ENCODE data around the gene FHL1.
"Not testable (repeated sequence)": the region's sequence is repeated elsewhere in the genome, so short reads cannot be mapped to it uniquely, and the experiment has no call there.

The FHL1 gene

DNA sequence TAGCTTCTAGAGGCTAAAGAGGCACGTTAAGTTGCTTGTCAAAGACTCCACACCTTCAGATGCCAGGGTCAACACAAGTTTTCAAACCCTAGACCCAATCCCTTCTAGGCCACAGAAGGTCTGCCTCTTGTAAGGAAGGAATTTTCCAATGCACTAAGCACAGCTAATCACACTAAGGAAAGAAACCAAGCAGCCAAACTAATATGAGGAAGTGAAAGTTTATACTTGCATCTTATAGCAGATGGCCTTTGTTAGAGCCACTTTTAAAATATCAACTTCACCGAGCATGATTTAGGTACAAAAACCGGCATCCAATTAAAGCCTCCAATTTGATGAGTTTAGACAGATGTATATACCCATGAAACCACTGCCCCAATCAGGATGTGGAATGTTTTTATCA is 9.9 kb downstream of the FHL1 start:
- in situ Hi-C loops (cut with HindIII; ENCODE audit: low pct_unique_long_range_greater_than_20kb, low sequenced_read_pairs), result no loop called here
- no peak for TF ChIP-seq JUND (IDR thresholded peaks at IDR 0.05; ENCODE audit: low read depth)
- no peak for DNase-seq (ENCODE audit: low read depth in 1 of 2, low spot score in 1 of 2)

- in situ Hi-C loops (cut with HindIII; ENCODE audit: low pct_unique_long_range_greater_than_20kb, low sequenced_read_pairs), result no loop called here
- no peak for DNase-seq (ENCODE audit: low read depth in 1 of 2, low spot score in 1 of 2)
- no peak for TF ChIP-seq JUND (IDR thresholded peaks at IDR 0.05; ENCODE audit: low read depth)
These were observed 11.4 kb downstream of the FHL1 start for GRCh38 chrX:136158685-136159084.

- in situ Hi-C loops (cut with HindIII; ENCODE audit: low pct_unique_long_range_greater_than_20kb, low sequenced_read_pairs), result no loop called here
- DNase-seq (ENCODE audit: low read depth in 1 of 2, low spot score in 1 of 2), result no peak
- no peak for TF ChIP-seq JUND (IDR thresholded peaks at IDR 0.05; ENCODE audit: low read depth)
These were observed 12.3 kb downstream of the FHL1 start for GRCh38 chrX:136159611-136160025.

- in situ Hi-C loops (cut with HindIII; ENCODE audit: low pct_unique_long_range_greater_than_20kb, low sequenced_read_pairs), result no loop called here
- no peak for TF ChIP-seq JUND (IDR thresholded peaks at IDR 0.05; ENCODE audit: low read depth)
- DNase-seq (ENCODE audit: low read depth in 1 of 2, low spot score in 1 of 2), result peak in 1 of 2 experiments; percentile 49
These were observed 15.7 kb downstream of the FHL1 start for GRCh38 chrX:136162827-136163570.

GRCh38 chrX:136163689-136164088 is 16.4 kb downstream of the FHL1 start:
- in situ Hi-C loops (cut with HindIII; ENCODE audit: low pct_unique_long_range_greater_than_20kb, low sequenced_read_pairs), result no loop called here
- no peak for DNase-seq (ENCODE audit: low read depth in 1 of 2, low spot score in 1 of 2)
- TF ChIP-seq JUND (IDR thresholded peaks at IDR 0.05; ENCODE audit: low read depth), result no peak

DNA sequence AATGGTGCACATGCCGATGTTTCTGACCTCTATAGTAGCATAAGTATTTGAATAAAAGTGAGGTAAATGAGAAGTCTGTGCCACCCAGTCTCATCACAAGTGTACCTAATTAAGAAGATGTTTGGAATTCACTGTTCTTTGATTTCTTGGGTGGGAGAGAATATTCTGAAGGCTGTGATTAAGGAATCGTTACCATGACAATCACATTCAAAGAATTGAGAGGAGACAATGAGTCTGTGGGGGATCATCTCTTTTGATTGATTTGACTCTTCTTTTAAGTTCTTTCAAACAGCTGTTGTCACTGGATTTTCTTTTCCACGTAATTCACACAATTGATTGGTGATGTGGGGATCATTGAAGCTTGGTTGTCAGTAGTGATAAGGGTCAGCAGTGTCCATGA is 18.1 kb downstream of the FHL1 start:
- no peak for TF ChIP-seq JUND (IDR thresholded peaks at IDR 0.05; ENCODE audit: low read depth)
- in situ Hi-C loops (cut with HindIII; ENCODE audit: low pct_unique_long_range_greater_than_20kb, low sequenced_read_pairs), result no loop called here
- DNase-seq (ENCODE audit: low read depth in 1 of 2, low spot score in 1 of 2), result no peak

GRCh38 chrX:136166221-136166855 is 19.0 kb downstream of the FHL1 start:
- DNase-seq (ENCODE audit: low read depth in 1 of 2, low spot score in 1 of 2), result peak in 1 of 2 experiments; percentile 36
- in situ Hi-C loops (cut with HindIII; ENCODE audit: low pct_unique_long_range_greater_than_20kb, low sequenced_read_pairs), result no loop called here
- no peak for TF ChIP-seq JUND (IDR thresholded peaks at IDR 0.05; ENCODE audit: low read depth)

GRCh38 chrX:136167989-136168388 is 20.7 kb downstream of the FHL1 start:
- DNase-seq (ENCODE audit: low read depth in 1 of 2, low spot score in 1 of 2); in situ Hi-C loops (cut with HindIII; ENCODE audit: low pct_unique_long_range_greater_than_20kb, low sequenced_read_pairs): not testable (repeated sequence)

DNA sequence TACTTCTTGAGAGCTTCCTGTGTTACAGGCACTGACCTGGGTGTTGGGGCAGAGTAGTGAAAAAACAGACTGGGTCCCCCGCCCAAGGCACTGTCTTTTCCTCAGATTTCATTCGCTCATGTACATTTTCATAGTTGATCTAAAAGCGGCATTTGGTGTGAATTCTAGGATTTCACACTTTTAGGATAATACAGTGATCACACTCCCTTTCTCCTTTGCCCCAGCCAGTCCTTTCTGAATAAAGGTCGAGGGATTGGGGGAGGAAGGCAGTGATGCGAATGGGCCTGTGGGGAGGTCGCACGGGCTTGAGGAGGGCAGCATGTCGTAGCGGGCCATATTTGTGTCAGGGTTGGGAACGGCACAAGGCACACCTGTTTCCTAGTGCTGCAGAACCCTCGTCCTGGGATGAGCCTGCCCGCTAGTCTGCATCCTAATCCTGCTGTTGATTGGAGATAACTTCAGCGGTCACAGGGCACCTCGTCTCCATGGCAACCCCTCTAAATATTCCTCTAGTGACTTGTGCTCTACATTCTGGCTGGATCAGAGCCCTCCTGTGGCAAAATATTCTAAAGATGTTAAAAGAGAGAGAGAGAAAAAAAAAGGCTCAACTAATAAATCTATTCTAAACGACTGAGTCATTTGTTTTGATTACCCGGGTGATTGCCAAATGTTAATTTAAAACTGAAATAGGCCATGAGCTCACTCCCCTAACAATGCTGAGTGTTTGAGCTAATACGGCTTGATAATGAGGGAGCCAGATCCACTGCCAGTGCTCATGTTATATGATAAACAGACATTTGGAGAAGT is 21.8 kb downstream of the FHL1 start:
- in situ Hi-C loops (cut with HindIII; ENCODE audit: low pct_unique_long_range_greater_than_20kb, low sequenced_read_pairs), result no loop called here
- TF ChIP-seq JUND (IDR thresholded peaks at IDR 0.05; ENCODE audit: low read depth), result no peak
- no peak for DNase-seq (ENCODE audit: low read depth in 1 of 2, low spot score in 1 of 2)

DNA sequence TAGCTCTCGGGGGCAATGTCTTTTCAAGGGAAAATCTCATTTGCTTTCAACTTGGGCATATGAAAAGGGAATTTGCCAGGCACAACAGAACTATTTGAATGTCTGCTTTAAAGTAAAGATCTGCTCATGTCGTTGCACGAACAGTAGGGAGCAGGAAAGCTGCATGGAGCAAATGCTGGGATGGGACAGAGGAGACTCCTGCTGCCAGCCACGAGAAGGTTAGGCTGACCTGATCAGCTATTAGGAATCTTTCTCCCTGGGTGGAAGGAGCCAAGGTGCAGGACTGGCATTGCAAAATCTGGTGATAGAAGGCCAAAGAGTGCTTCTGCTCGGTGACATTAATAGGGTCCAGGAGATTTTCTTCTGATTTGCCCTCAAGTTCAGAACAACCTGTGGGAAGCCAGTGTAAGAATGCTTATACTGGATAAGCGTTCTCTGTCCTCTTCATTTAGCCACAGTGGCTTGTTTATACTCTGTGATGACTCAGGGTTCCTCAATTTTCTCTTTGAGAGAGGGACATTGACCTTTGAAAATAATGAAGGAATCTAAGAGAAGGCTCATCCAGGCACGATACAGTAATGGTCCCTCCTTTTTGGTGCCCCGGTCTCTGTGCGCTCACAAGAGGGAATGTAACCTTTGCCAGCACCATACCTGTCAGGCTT is 22.9 kb downstream of the FHL1 start:
- no peak for TF ChIP-seq JUND (IDR thresholded peaks at IDR 0.05; ENCODE audit: low read depth)
- peak in 1 of 2 experiments; percentile 41 for DNase-seq (ENCODE audit: low read depth in 1 of 2, low spot score in 1 of 2)
- in situ Hi-C loops (cut with HindIII; ENCODE audit: low pct_unique_long_range_greater_than_20kb, low sequenced_read_pairs), result no loop called here

DNA sequence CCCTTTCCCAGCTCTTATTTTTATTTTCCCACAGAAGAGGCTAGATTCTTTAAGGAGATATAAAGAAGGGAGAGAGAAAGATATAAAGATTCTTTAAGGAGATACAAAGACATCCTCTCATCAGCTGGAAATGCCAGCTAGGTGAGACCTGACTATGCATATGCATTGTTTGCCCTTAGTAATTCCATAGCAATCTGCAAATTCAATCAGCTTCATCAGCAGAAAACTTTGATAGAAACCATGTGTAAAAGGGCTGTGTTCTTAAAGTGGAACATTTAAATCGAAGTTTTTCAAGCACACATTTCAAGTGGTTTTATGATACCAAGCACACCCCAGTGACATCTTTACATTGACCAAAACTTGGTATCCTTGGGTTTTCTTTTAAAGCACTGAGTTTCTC is 24.1 kb downstream of the FHL1 start:
- in situ Hi-C loops (cut with HindIII; ENCODE audit: low pct_unique_long_range_greater_than_20kb, low sequenced_read_pairs), result no loop called here
- TF ChIP-seq JUND (IDR thresholded peaks at IDR 0.05; ENCODE audit: low read depth), result no peak
- no peak for DNase-seq (ENCODE audit: low read depth in 1 of 2, low spot score in 1 of 2)

DNA sequence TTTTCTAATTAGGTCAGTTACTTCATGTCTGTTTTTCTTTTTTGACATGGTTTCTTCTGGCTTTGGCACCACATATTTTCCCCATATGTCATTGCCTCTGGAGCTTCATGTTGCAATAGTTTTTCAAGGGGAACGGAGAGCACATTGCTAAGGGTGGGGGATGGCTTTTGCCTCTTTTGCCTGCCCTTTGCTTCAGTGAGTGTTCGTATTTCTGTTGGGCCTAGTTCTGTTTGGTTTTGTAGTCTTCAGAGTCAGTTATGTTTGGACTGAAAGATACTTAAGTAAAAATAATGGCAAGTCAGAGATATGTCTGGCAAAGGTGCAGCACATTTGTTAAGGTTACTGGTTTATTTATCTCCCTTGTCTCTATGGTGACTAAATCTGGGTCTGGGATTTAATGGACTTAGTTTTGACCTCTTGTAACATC is 29.1 kb downstream of the FHL1 start:
- DNase-seq (ENCODE audit: low read depth in 1 of 2, low spot score in 1 of 2), result no peak
- TF ChIP-seq JUND (IDR thresholded peaks at IDR 0.05; ENCODE audit: low read depth), result no peak
- in situ Hi-C loops (cut with HindIII; ENCODE audit: low pct_unique_long_range_greater_than_20kb, low sequenced_read_pairs), result no loop called here

Measured in T47D (cell line).